Cardiac fibroblast (primary cell): Measurements from ENCODE around the gene SFMBT2.

Experiments used
- DNase-seq, 2 donors: peaks; one replicate each; pipeline versions ENCODE4 v3.0.0 to v3.0.0-alpha.2; 2010; ENCODE audit warnings: low read depth in 2 of 2
- H3K4me3 ChIP-seq, 2 donors: replicated peaks in 1 of 2; 1 replicate in 1 of 2; 2 replicates in 1 of 2; pipeline ENCODE4 v1.5.1; 2011; ENCODE audit warnings: low read depth in 2 of 2, low read length in 2 of 2, mild to moderate bottlenecking in 2 of 2, moderate library complexity in 1 of 2
- CTCF ChIP-seq: IDR thresholded peaks from one replicate; pipeline ENCODE4 v1.5.1; 2011; ENCODE audit warnings: low read depth, mild to moderate bottlenecking, low read length, inconsistent platforms

Gene SFMBT2

GRCh38 chr10:7409732-7410168, 1.1 kb downstream of the SFMBT2 start:
- DNase-seq = peak in 1 of 2 donors; percentile 25
- no peak for TF ChIP-seq CTCF
- H3K4me3 ChIP-seq = peak overlapping the region; percentile 52 to 80

- TF ChIP-seq CTCF = no peak
Observed at GRCh38 chr10:7409045-7409731, 1.6 kb downstream of the SFMBT2 start.

GRCh38 chr10:7408291-7409044, 2.4 kb downstream of the SFMBT2 start:
- peak overlapping the region in 1 of 2 donors; percentile 80 for H3K4me3 ChIP-seq
- TF ChIP-seq CTCF = no peak
- DNase-seq = peak in 1 of 2 donors; percentile 64

More at GRCh38 chr10:7409045-7409731, 1.6 kb downstream of the SFMBT2 start:
- peak in 1 of 2 donors; percentile 39 for DNase-seq
- H3K4me3 ChIP-seq = peak overlapping the region in 1 of 2 donors; percentile 80

- no peak for TF ChIP-seq CTCF
- peak in 1 of 2 donors; percentile 70 for DNase-seq
- peak overlapping the region; percentile 35 to 80 for H3K4me3 ChIP-seq
Observed at GRCh38 chr10:7407368-7408290, 3.2 kb downstream of the SFMBT2 start.

GRCh38 chr10:7406712-7407333, 4.0 kb downstream of the SFMBT2 start:
- no peak for TF ChIP-seq CTCF
- peak overlapping the region in 1 of 2 donors; percentile 80 for H3K4me3 ChIP-seq
- DNase-seq = peak in 1 of 2 donors; percentile 45

GRCh38 chr10:7405637-7406036, 5.2 kb downstream of the SFMBT2 start:
- no peak for TF ChIP-seq CTCF
- H3K4me3 ChIP-seq = no peak overlapping the region
- DNase-seq = peak in 1 of 2 donors; percentile 41
